Fibroblast of pulmonary artery (primary cell): ENCODE results near the gene OGFOD2.

Experiments used
- DNase-seq: peaks from one replicate; pipeline ENCODE4 v3.0.0-alpha.2; 2010; ENCODE audit warnings: low read depth
- H3K4me3 ChIP-seq: replicated peaks from 2 replicates; pipeline ENCODE4 v1.5.1; 2011; ENCODE audit warnings: low read depth, mild to moderate bottlenecking, control low read depth, low read length, moderate library complexity
- CTCF ChIP-seq: IDR thresholded peaks from 2 replicates; pipeline ENCODE4 v1.5.1; 2011; ENCODE audit warnings: mild to moderate bottlenecking, control low read depth, low read length, inconsistent platforms; ENCODE audit errors: missing control alignments

Gene OGFOD2

DNA sequence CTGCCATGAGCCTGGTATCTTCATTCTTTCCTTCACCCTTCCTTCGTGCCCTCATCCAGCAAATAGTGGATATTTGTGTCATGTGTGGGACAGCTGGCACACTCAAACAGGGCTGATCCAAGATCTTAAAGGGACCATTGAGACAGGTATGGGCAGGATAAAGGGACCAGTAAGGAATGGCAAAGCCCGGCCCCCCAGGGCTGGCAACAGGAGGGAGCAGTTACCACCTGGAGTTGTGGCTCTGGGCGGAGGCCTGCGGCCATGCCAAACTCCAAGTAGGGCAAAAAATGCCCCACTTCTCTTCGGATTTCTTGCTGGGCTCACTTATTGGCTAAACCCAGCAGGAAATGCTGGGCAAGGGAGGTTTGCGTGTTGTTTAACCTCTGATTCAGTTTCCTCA, 2.1 kb downstream of the OGFOD2 start:
- no peak for TF ChIP-seq CTCF
- H3K4me3 ChIP-seq = no peak overlapping the region
- DNase-seq = no peak

GRCh38 chr12:122977655-122978392, 2.8 kb downstream of the OGFOD2 start:
- no peak overlapping the region for H3K4me3 ChIP-seq
- no peak for TF ChIP-seq CTCF
- DNase-seq = no peak

GRCh38 chr12:122978507-122978955, 3.5 kb downstream of the OGFOD2 start:
- TF ChIP-seq CTCF = no peak
- H3K4me3 ChIP-seq = no peak overlapping the region
- no peak for DNase-seq

- no peak for DNase-seq
- TF ChIP-seq CTCF = no peak
- peak overlapping the region; percentile 83 for H3K4me3 ChIP-seq
These were observed 4.2 kb downstream of the OGFOD2 start for GRCh38 chr12:122979001-122979907.

GRCh38 chr12:122979908-122980182, 4.8 kb downstream of the OGFOD2 start:
- no peak for TF ChIP-seq CTCF
- peak overlapping the region; percentile 83 for H3K4me3 ChIP-seq
- DNase-seq = peak; percentile 12

DNA sequence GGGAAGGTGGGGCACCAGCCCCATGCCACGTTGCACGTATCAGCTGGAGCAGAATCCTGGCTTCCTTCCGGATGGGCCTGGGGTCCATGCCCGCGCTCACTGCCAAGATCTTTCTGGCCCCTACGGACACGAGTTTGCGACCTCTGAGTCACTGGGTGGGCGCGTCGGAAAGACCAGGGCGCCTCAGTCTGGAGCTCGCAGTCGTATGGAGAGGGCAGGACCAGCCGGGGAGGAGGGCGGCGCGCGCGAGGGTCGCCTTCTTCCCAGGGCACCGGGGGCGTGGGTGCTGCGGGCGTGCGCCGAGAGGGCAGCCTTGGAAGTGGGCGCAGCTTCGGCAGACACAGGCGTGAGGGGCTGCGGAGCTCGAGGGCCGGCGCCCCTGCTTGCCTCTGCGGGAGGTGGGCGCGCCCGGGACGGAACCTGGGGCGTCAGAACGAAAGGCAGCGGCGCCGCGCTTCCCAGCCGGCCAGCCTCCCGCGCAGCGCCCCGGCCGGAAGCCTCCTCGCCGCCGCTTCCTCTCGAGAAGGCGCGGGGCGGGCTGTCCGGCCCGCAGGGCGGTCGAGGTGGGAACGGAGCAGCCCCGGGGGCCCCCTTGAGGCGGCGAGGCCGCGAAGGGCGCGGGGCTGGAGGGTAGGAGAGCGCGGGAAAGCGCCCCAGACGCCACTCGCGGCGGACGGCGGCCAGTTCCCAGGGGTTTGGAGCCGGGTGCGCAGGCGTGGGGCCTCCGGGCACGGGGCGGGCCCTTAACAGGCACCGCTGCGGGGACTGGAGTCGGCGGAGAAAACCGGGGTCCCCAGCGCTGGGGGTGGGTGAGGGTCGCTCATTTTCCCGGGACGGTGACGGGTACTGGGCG, 5.4 kb downstream of the OGFOD2 start, which contains the start of gene ARL6IP4:
Gene ARL6IP4 (plus strand): TSS at position 499 of the 853 bp plus-strand sequence. CDS start 459 bp downstream, outside the sequence.
- H3K4me3 ChIP-seq = peak within 1 kb of the TSS; percentile 83
- DNase-seq = peak; percentile 61
- TF ChIP-seq CTCF = no peak
